BJ (cell line): ENCODE results near the gene IL22RA2. TPM values are rescaled to one million over a fixed set of nuclear protein-coding genes. Genes with fewer than 3 reads are reported as not detected.
A peak's percentile ranks its signal among the peaks of the same experiment; 100 is the strongest.

Experiments used
- CTCF ChIA-PET: fragments of 350-600 bp; formaldehyde crosslinking; extraction: SDS; loops from one replicate; lab custom pipeline; 2021; ENCODE audit warnings: antibody characterized with exemption, inconsistent platforms; lab: Yijun Ruan, JAX
- POLR2A ChIA-PET: fragments of 300-600 bp; sonication (Branson Sonifier 250); formaldehyde crosslinking; extraction: SDS; loops from one replicate; lab custom pipeline; 2021; ENCODE audit warnings: antibody characterized with exemption; lab: Charles Lee
- DNase-seq: peaks from one replicate; pipeline ENCODE4 v3.0.0-alpha.2; 2011; ENCODE audit warnings: low read depth
- H3K27me3 ChIP-seq: 2 replicates; pipeline ENCODE4 v1.6.0; 2011; ENCODE audit warnings: low read length; ENCODE audit not compliant: control insufficient read depth, insufficient read depth
- H3K36me3 ChIP-seq: 2 replicates; pipeline ENCODE4 v1.5.1; 2011; ENCODE audit warnings: low read length; ENCODE audit not compliant: control insufficient read depth, insufficient read depth
- H3K4me3 ChIP-seq: 2 replicates; pipeline ENCODE4 v1.5.1; 2011; ENCODE audit warnings: low read depth, mild to moderate bottlenecking, control low read depth, low read length
- polyA plus RNA-seq: library from polyadenylated mRNA; depleted of rRNA; stranded (reverse); fragments of >200 nt; gene quantifications from 2 replicates; pipeline ENCODE4 v1.2.3, GENCODE V29; 2011
- TF ChIP-seq, protein P1 (sequence below): IDR thresholded peaks from 2 replicates; pipeline ENCODE4 v1.5.1; 2011; ENCODE audit warnings: low read depth, mild to moderate bottlenecking, control low read depth, inconsistent platforms, low read length, moderate library complexity; ENCODE audit not compliant: insufficient read depth

The IL22RA2 gene
- polyA plus RNA-seq, 1 experiment, result not detected

DNA sequence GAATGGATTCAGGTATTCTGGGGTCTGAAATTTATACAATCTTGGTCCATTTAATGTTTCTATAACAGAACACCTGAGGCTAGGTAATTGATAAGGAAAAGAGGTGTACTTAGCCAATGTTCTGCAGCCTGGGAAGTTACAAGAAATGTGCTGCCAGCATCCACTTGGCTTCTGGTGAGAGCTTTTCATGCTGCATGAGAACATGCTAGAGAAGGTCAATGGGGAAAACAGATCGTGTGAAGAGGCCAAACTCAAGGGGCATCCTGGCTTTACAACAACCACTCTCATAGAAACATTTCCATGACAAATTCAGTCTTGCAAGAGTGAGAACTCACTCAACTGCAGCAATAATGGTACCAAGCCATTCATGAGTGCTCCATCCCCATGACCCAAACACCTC lies 16.8 kb downstream of the IL22RA2 start:
- DNase-seq, result no peak
- Histone ChIP-seq H3K4me3 (no peak overlapping the region), H3K36me3 (no peaks in the 10 kb centered on the region), H3K27me3 (no peaks in the 10 kb centered on the region)
- TF ChIP-seq, protein P1, sequence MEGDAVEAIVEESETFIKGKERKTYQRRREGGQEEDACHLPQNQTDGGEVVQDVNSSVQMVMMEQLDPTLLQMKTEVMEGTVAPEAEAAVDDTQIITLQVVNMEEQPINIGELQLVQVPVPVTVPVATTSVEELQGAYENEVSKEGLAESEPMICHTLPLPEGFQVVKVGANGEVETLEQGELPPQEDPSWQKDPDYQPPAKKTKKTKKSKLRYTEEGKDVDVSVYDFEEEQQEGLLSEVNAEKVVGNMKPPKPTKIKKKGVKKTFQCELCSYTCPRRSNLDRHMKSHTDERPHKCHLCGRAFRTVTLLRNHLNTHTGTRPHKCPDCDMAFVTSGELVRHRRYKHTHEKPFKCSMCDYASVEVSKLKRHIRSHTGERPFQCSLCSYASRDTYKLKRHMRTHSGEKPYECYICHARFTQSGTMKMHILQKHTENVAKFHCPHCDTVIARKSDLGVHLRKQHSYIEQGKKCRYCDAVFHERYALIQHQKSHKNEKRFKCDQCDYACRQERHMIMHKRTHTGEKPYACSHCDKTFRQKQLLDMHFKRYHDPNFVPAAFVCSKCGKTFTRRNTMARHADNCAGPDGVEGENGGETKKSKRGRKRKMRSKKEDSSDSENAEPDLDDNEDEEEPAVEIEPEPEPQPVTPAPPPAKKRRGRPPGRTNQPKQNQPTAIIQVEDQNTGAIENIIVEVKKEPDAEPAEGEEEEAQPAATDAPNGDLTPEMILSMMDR, result no peak
- POLR2A ChIA-PET, result no interaction called here
- CTCF ChIA-PET, result no interaction called here

DNA sequence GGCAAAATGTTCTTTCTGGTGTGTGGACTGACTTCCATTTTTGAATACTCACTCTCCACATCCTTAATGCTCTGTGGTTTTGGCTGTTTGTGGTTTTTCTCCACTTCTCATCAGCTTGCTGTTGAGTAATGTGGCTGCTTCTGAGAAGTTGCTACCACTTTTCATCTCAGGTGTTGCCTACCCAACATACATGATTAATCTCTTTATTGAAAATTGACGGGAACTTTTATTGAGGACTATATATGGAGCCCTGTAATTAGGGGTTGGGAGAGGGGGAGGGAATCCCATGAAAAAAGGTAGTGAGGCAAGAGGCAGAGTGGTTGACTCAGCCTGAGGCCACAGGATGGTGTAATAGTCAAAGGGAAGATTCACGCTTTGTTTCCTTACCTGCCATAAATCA lies 17.6 kb downstream of the IL22RA2 start:
- Histone ChIP-seq H3K4me3 (no peak overlapping the region), H3K36me3 (no peaks in the 10 kb centered on the region), H3K27me3 (no peaks in the 10 kb centered on the region)
- no peak for DNase-seq
- TF ChIP-seq, protein P1, result no peak
- ChIA-PET CTCF (no interaction called here), POLR2A (no interaction called here)

DNA sequence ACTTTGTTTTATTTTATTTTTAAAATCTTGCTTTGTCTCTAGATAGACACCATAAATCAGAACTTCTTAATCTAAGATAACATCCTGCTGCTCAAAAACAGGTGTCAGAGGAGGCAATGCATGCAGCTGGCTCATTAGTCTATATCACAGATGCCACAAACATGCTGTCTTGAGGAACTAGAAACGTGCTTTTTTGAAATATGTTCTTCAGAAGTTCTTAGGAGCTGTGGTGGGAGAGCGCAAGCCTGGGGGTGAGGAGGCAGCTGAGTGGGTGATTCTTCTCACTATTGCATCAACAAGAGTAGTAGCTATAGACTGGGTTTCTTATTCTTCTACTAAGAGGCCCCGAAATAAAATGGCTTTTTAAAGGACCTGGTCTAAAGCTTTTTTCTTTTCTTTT lies 23.4 kb downstream of the IL22RA2 start:
- Histone ChIP-seq H3K27me3 (no peaks in the 10 kb centered on the region), H3K36me3 (no peaks in the 10 kb centered on the region), H3K4me3 (no peak overlapping the region)
- TF ChIP-seq, protein P1, result no peak
- no peak for DNase-seq
- CTCF ChIA-PET, result no interaction called here
- POLR2A ChIA-PET, result no interaction called here

DNA sequence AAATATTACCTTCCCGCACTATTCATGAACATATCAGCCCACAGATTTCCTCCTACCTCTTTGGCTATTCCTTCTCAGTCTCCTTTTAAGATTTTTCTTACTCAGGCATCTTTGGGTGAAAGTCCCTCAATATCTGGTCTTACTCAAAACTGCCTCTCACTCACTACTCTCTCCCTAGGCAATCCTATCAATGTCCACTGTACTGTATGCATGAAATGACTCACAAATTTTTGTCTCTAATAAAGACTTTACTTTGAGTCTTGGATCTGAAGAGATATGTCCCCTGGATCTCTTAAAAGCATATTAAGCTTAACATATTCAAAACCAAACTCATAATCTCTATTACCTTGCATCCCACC lies 24.4 kb downstream of the IL22RA2 start:
- no peak overlapping the region for H3K4me3 ChIP-seq
- TF ChIP-seq, protein P1, result no peak
- CTCF ChIA-PET, result no interaction called here
- no peak for DNase-seq
- POLR2A ChIA-PET, result no interaction called here
- H3K36me3 ChIP-seq, result no peaks in the 10 kb centered on the region
- H3K27me3 ChIP-seq, result no peaks in the 10 kb centered on the region

DNA sequence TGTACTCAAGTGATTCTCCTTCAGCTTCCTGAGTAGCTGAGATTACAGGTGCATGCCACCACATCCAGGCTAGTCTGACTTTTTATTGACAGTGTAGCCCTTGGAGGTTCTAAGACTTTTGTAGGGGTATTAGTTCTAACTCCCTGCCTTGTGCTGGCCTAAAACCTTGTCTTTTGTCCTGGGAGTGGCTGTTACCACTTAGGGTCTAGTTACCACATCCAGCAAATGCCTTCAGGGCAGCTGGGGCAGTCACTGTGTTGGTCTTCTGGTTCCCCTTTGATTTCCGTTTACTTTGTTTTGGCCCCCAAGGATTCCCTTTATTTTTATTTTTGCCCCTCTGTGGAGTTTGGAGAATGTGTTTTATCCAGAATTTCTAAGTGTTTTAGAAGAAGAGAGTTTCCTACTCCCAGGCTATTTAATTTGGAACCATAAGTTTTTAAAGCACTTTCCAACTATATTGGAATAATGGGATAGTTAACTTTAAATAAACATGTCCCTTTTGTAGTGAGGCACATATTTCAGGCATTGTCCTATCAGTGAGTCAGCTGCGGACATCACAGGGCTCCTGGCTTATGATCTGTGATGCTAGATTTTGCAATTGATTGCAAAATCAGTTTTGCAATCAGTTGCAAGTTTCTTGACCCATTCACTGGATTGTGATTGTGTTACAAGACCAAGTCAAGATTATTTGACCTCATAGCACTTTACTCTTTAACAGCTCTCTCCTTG lies 25.0 kb downstream of the IL22RA2 start:
- no peaks in the 10 kb centered on the region for H3K36me3 ChIP-seq
- peak; percentile 6 for DNase-seq
- ChIA-PET CTCF (no interaction called here), POLR2A (no interaction called here)
- H3K27me3 ChIP-seq, result no peaks in the 10 kb centered on the region
- H3K4me3 ChIP-seq, result no peak overlapping the region
- TF ChIP-seq, protein P1, result no peak
